GM12878 (cell line): Measurements from ENCODE around the gene DLGAP3. TPM values are rescaled to one million over a fixed set of nuclear protein-coding genes. Genes with fewer than 3 reads are reported as not detected.

Source experiments
- ATAC-seq: fragments of 200-7000 bp; cut with Tn5 transposase; 3 replicates; pipeline ENCODE4 v1.9.1; 2020; ENCODE audit warnings: mild to moderate bottlenecking, moderate library complexity
- BruUV-seq: library from RNA; stranded (reverse); fragments of 400-500 nt; replicated peaks from 2 replicates; lab custom pipeline; 2021; lab: Mats Ljungman, UMichigan
- CTCF ChIA-PET: fragments of 300-600 bp; sonication (Branson Sonifier 250); formaldehyde crosslinking; extraction: SDS; loops from one replicate; lab custom pipeline; 2021; ENCODE audit warnings: inconsistent platforms; lab: Yijun Ruan, JAX
- POLR2A ChIA-PET: fragments of 350-600 bp; formaldehyde crosslinking; extraction: SDS; loops from one replicate; lab custom pipeline; 2021; ENCODE audit warnings: inconsistent platforms; lab: Charles Lee
- RAD21 ChIA-PET: fragments of 300-600 bp; sonication (Branson Sonifier 250); formaldehyde crosslinking; loops from one replicate; lab custom pipeline; 2023; ENCODE audit warnings: antibody characterized with exemption; ENCODE audit not compliant: unreplicated experiment; lab: Charles Lee
- SMC1A ChIA-PET: fragments of 300-600 bp; sonication (Branson Sonifier 250); formaldehyde crosslinking; loops from one replicate; lab custom pipeline; 2023; ENCODE audit not compliant: unreplicated experiment, uncharacterized antibody; lab: Charles Lee
- DNase-seq: peaks from one replicate; pipeline ENCODE4 v3.0.0-alpha.2; 2011; ENCODE audit warnings: low read depth, low spot score
- FAIRE-seq: peaks from 3 replicates; lab custom pipeline; 2011; peaks lifted over from hg19 to GRCh38; lab: Jason Lieb, UNC
- H2AFZ ChIP-seq: 2 replicates; pipeline ENCODE4 v1.6.0; 2011; ENCODE audit warnings: low read depth, low read length, control low read depth; ENCODE audit not compliant: control insufficient read depth
- H3K27ac ChIP-seq: 2 replicates; pipeline ENCODE4 v1.5.1; 2011; ENCODE audit warnings: control low read depth; ENCODE audit not compliant: control insufficient read depth, insufficient read depth
- H3K27me3 ChIP-seq, 2 experiments: replicated peaks in 1 of 2; 2 replicates each; pipeline versions ENCODE4 v1.6.0 to v1.6.1; 2011; ENCODE audit warnings: low read length in 1 of 2; ENCODE audit not compliant: control insufficient read depth in 2 of 2, insufficient read depth in 2 of 2
- H3K36me3 ChIP-seq, 2 experiments: 2 replicates each; pipeline ENCODE4 v1.5.1; 2011; ENCODE audit warnings: low read length in 1 of 2; ENCODE audit not compliant: control insufficient read depth in 2 of 2, insufficient read depth in 2 of 2
- H3K4me1 ChIP-seq: 2 replicates; pipeline ENCODE4 v1.6.1; 2011; ENCODE audit warnings: mild to moderate bottlenecking, low read length, moderate library complexity, mixed read lengths; ENCODE audit not compliant: control insufficient read depth, insufficient read depth
- H3K4me2 ChIP-seq: 2 replicates; pipeline ENCODE4 v1.6.0; 2011; ENCODE audit warnings: control low read depth; ENCODE audit not compliant: control insufficient read depth, insufficient read depth
- H3K4me3 ChIP-seq: fragments of 200-600 bp; sonication (generic); 2 replicates; pipeline ENCODE4 v1.5.1; 2016
- H3K79me2 ChIP-seq: 2 replicates; pipeline ENCODE4 v1.6.0; 2011; ENCODE audit warnings: low read length; ENCODE audit not compliant: control insufficient read depth, insufficient read depth
- H3K9ac ChIP-seq: 2 replicates; pipeline ENCODE4 v1.8.0; 2011; ENCODE audit warnings: low read length, control low read depth, mixed read lengths; ENCODE audit not compliant: control insufficient read depth, insufficient read depth
- H3K9me3 ChIP-seq: replicated peaks from 3 replicates; pipeline ENCODE4 v1.5.1; 2011; ENCODE audit warnings: mild to moderate bottlenecking, low read length; ENCODE audit not compliant: control insufficient read depth, insufficient read depth
- H4K20me1 ChIP-seq: 2 replicates; pipeline ENCODE4 v1.6.0; 2011; ENCODE audit not compliant: control insufficient read depth, insufficient read depth
- ATF3 ChIP-seq: IDR thresholded peaks from 2 replicates; pipeline ENCODE4 v1.6.1; 2011; ENCODE audit warnings: low read depth, mild to moderate bottlenecking, low read length, moderate library complexity, borderline replicate concordance; ENCODE audit errors: extremely low read depth
- E4F1 ChIP-seq: fragments of 450-650 bp; IDR thresholded peaks from 2 replicates; pipeline ENCODE4 v1.6.1; 2018; ENCODE audit warnings: borderline replicate concordance, mild to moderate bottlenecking; ENCODE audit not compliant: partially characterized antibody
- EED ChIP-seq: sonication (generic); IDR thresholded peaks from 2 replicates; pipeline ENCODE4 v1.6.1; 2016; ENCODE audit warnings: antibody characterized with exemption, low read depth
- EP300 ChIP-seq, 2 experiments: fragments of 150-350 bp in 1 of 2; IDR thresholded peaks; 2 replicates each; pipeline ENCODE4 v1.6.1; 2011 to 2012; ENCODE audit warnings: low read depth in 2 of 2, low read length in 2 of 2, borderline replicate concordance in 1 of 2, improper control_type of control experiment in 1 of 2, inconsistent platforms in 1 of 2; ENCODE audit not compliant: control insufficient read depth in 1 of 2
- ESRRA ChIP-seq: IDR thresholded peaks from 2 replicates; pipeline ENCODE4 v1.6.1; 2012; ENCODE audit warnings: mild to moderate bottlenecking, low read length, improper control_type of control experiment
- HDAC6 ChIP-seq: fragments of 200-600 bp; sonication (generic); IDR thresholded peaks from one replicate; pipeline ENCODE4 v1.8.0; 2017; ENCODE audit warnings: antibody characterized with exemption; ENCODE audit not compliant: unreplicated experiment
- IKZF1 ChIP-seq: fragments of 450-650 bp; conservative IDR thresholded peaks from 2 replicates; pipeline ENCODE4 v1.6.1; 2017; ENCODE audit warnings: antibody characterized with exemption, mild to moderate bottlenecking
- KAT2A ChIP-seq: conservative IDR thresholded peaks from 2 replicates; pipeline ENCODE4 v1.6.1; 2011; ENCODE audit warnings: low read depth, low read length; ENCODE audit not compliant: control insufficient read depth
- MYB ChIP-seq: fragments of 150-350 bp; IDR thresholded peaks from 2 replicates; pipeline ENCODE4 v1.6.1; 2014; ENCODE audit warnings: mild to moderate bottlenecking, low read depth, low read length, borderline replicate concordance
- RAD51 ChIP-seq: fragments of 450-650 bp; IDR thresholded peaks from 2 replicates; pipeline ENCODE4 v1.6.1; 2016; ENCODE audit warnings: moderate library complexity, mild to moderate bottlenecking, inconsistent platforms
- SIN3A ChIP-seq: IDR thresholded peaks from 2 replicates; pipeline ENCODE4 v1.6.1; 2012; ENCODE audit warnings: low read depth, low read length, improper control_type of control experiment
- SREBF1 ChIP-seq: IDR thresholded peaks from 2 replicates; pipeline ENCODE4 v1.6.1; 2012; ENCODE audit warnings: mild to moderate bottlenecking, low read length
- ZBTB4 ChIP-seq: fragments of 450-650 bp; formaldehyde crosslinking; IDR thresholded peaks from 2 replicates; pipeline ENCODE4 v1.4.0; 2022; ENCODE audit warnings: mild to moderate bottlenecking, moderate library complexity
- ZBTB40 ChIP-seq: fragments of 450-650 bp; IDR thresholded peaks from 2 replicates; pipeline ENCODE4 v1.6.1; 2016; ENCODE audit warnings: mild to moderate bottlenecking, moderate library complexity, borderline replicate concordance
- ZNF622 ChIP-seq: fragments of 450-650 bp; IDR thresholded peaks from 2 replicates; pipeline ENCODE4 v1.6.1; 2017; ENCODE audit warnings: mild to moderate bottlenecking, inconsistent platforms
- in situ Hi-C: fragments of 300-500 bp; cut with MboI; formaldehyde crosslinking; loops from 9 replicates; pipeline ENCODE4 v1.14.3; 2018; ENCODE audit warnings: mixed read lengths
- intact Hi-C: fragments of 100-400 bp; cut with micrococcal nuclease; formaldehyde crosslinking; loops from one replicate; pipeline ENCODE4 v1.14.2; 2022; ENCODE audit not compliant: unreplicated experiment
- polyA plus RNA-seq, 11 experiments: library from polyadenylated mRNA; depleted of rRNA in 4 of 11; unstranded in 6 of 11; stranded (reverse) in 5 of 11; fragments of >200 nt; fragmentation: Nextera tagmentation in 4 of 11; fragmentation: Illumina TruSeq in 1 of 11; extraction: Ambion mirVana in 4 of 11; extraction: Trizol in 1 of 11; gene quantifications; 1 replicate in 1 of 11; 2 replicates in 10 of 11; pipeline versions ENCODE4 v1.2.1 to v1.2.3, GENCODE V29; 2011 to 2016; ENCODE audit warnings: inconsistent platforms in 2 of 11, missing spikeins in 2 of 11, low read depth in 1 of 11
- total RNA-seq, 4 experiments: library from RNA; depleted of rRNA in 3 of 4; stranded (reverse); fragments of >200 nt in 3 of 4; fragmentation: Illumina TruSeq in 1 of 4; extraction: Trizol in 1 of 4; gene quantifications; 2 replicates each; pipeline versions ENCODE4 v1.2.1 to v1.2.3, GENCODE V29; 2013 to 2021

The DLGAP3 gene
- total and polyA plus RNA-seq, 10 of the 15 experiments (the other 5 are each of a cell fraction or from before 2014, with no cell fraction given): 0.03 to 0.15 (median 0.08) TPM; not detected in 4

- Histone ChIP-seq H3K4me3 (no peak overlapping the region), H3K27ac (no peak overlapping the region), H3K27me3 (peaks cover 0 to 2% of the 10 kb centered on the region in 2 experiments; a peak in 1 of 4 replicates), H2AFZ (no peak overlapping the region), H3K4me1 (peaks cover 4% of the 10 kb centered on the region; the same call in 1 of the 2 replicates), H3K79me2 (peaks cover 11% of the 10 kb centered on the region), H3K9ac (no peak overlapping the region), H3K9me3 (no peaks in the 10 kb centered on the region), H4K20me1 (no peaks in the 10 kb centered on the region), H3K36me3 (no peaks in the 10 kb centered on the region), H3K4me2 (no peak overlapping the region)
- CTCF ChIA-PET: interaction anchor here (0.5 to 1.9 kb wide), 2 partner anchors 77 to 78 kb away, joined by 3 to 6 read pairs; no protein-coding TSS in a partner anchor
- intact Hi-C loops (no loop called here), in situ Hi-C loops (no loop called here)
- SMC1A ChIA-PET: interaction anchor here (0.9 kb wide), 1 partner anchor 35 kb away, joined by 3 read pairs; no protein-coding TSS in a partner anchor
- POLR2A ChIA-PET: no interaction called here
- no peak for FAIRE-seq
- BruUV-seq: no TSS peak
- RAD21 ChIA-PET: no interaction called here
- ATAC-seq: no peak
- no peak for DNase-seq
- TF ChIP-seq IKZF1 (no peak), MYB (no peak), EP300 (IDR thresholded peaks at IDR 0.05; ENCODE audit: borderline replicate concordance in 1 of 2, control insufficient read depth in 1 of 2, low read depth in 2 of 2, low read length in 2 of 2) (no peak), E4F1 (no peak), ATF3 (no peak), ESRRA (no peak), EED (no peak), ZBTB40 (no peak), RAD51 (no peak), SIN3A (no peak), ZBTB4 (CRISPR knock-in tag) (no peak), ZNF622 (no peak), HDAC6 (no peak), SREBF1 (no peak), KAT2A (no peak)
These were observed 65.9 kb downstream of the DLGAP3 start for GRCh38 chr1:34863501-34863900.
